Fibroblast of lung (primary cell): ENCODE results near the gene OXA1L. TPM values are rescaled to one million over a fixed set of nuclear protein-coding genes. Genes with fewer than 3 reads are reported as not detected.

Experiments
- DNase-seq, 2 donors: peaks; one replicate each; pipeline versions ENCODE4 v3.0.0 to v3.0.0-alpha.2; 2010; ENCODE audit warnings: low read depth in 2 of 2
- H2AFZ ChIP-seq: 2 replicates; pipeline ENCODE4 v1.5.1; 2012; ENCODE audit warnings: low read length, control low read depth, inconsistent platforms
- H3K27ac ChIP-seq: 2 replicates; pipeline ENCODE4 v1.5.1; 2011; ENCODE audit warnings: low read length, control low read depth; ENCODE audit not compliant: insufficient read depth
- H3K27me3 ChIP-seq: 2 replicates; pipeline ENCODE4 v1.5.1; 2011; ENCODE audit warnings: mild to moderate bottlenecking, low read length; ENCODE audit not compliant: control insufficient read depth, insufficient read depth
- H3K36me3 ChIP-seq: 2 replicates; pipeline ENCODE4 v1.5.1; 2011; ENCODE audit warnings: low read length; ENCODE audit not compliant: control insufficient read depth, insufficient read depth
- H3K4me1 ChIP-seq: 2 replicates; pipeline ENCODE4 v1.5.1; 2011; ENCODE audit warnings: low read length; ENCODE audit not compliant: control insufficient read depth, insufficient read depth; ENCODE audit errors: extremely low read depth
- H3K4me2 ChIP-seq: 2 replicates; pipeline ENCODE4 v1.5.1; 2011; ENCODE audit warnings: low read length, control low read depth; ENCODE audit not compliant: insufficient read depth; ENCODE audit errors: extremely low read depth
- H3K4me3 ChIP-seq, 4 experiments: fragments of 200-600 bp in 1 of 4; sonication (generic) in 1 of 4; replicated peaks in 1 of 4; 2 replicates each; pipeline ENCODE4 v1.5.1; 2011 to 2016; ENCODE audit warnings: low read length in 4 of 4, low read depth in 3 of 4, mild to moderate bottlenecking in 3 of 4, control low read depth in 2 of 4, inconsistent platforms in 1 of 4, mixed read lengths in 1 of 4; ENCODE audit not compliant: insufficient read depth in 1 of 4; ENCODE audit errors: control extremely low read depth in 1 of 4
- H3K79me2 ChIP-seq: 2 replicates; pipeline ENCODE4 v1.5.1; 2012; ENCODE audit warnings: mild to moderate bottlenecking, low read length, inconsistent platforms; ENCODE audit not compliant: control insufficient read depth, insufficient read depth
- H3K9ac ChIP-seq: 2 replicates; pipeline ENCODE4 v1.5.1; 2011; ENCODE audit warnings: mild to moderate bottlenecking, low read length, control low read depth; ENCODE audit not compliant: insufficient read depth
- H3K9me3 ChIP-seq: 2 replicates; pipeline ENCODE4 v1.5.1; 2012; ENCODE audit warnings: low read depth, low read length; ENCODE audit not compliant: control insufficient read depth, insufficient read depth
- H4K20me1 ChIP-seq: 2 replicates; pipeline ENCODE4 v1.5.1; 2011; ENCODE audit warnings: low read length; ENCODE audit not compliant: control insufficient read depth, insufficient read depth; ENCODE audit errors: extremely low read depth
- CTCF ChIP-seq, 2 donors: IDR thresholded peaks in 1 of 2; conservative IDR thresholded peaks in 1 of 2; 1 replicate in 1 of 2; 2 replicates in 1 of 2; pipeline ENCODE4 v1.5.1; 2011 to 2012; ENCODE audit warnings: low read length in 2 of 2, control low read depth in 1 of 2, inconsistent platforms in 1 of 2, low read depth in 1 of 2, mild to moderate bottlenecking in 1 of 2
- EZH2 ChIP-seq: IDR thresholded peaks from 2 replicates; pipeline ENCODE4 v1.5.1; 2012; ENCODE audit warnings: low read length, control low read depth, mild to moderate bottlenecking; ENCODE audit errors: missing control alignments
- polyA plus RNA-seq, 2 donors: library from polyadenylated mRNA; depleted of rRNA in 1 of 2; stranded (reverse) in 1 of 2; unstranded in 1 of 2; fragments of >200 nt; gene quantifications; 2 replicates each; pipeline ENCODE4 v1.2.1, GENCODE V29; 2011 to 2012; ENCODE audit warnings: missing spikeins in 1 of 2
- total RNA-seq: library from RNA; depleted of rRNA; stranded (reverse); fragments of >200 nt; gene quantifications from 2 replicates; pipeline ENCODE4 v1.2.1, GENCODE V29; 2014

Gene OXA1L
- total and polyA plus RNA-seq, 2 donors (not counting 1 experiment from before 2014, with no cell fraction given) = 67.2 to 141 TPM

- no peak for DNase-seq
- Histone ChIP-seq H3K9me3 (no peaks in the 10 kb centered on the region), H3K36me3 (no peaks in the 10 kb centered on the region), H3K79me2 (no peaks in the 10 kb centered on the region), H3K4me3 (no peak overlapping the region), H3K4me2 (no peak overlapping the region), H3K27me3 (no peaks in the 10 kb centered on the region), H3K4me1 (peaks cover 12% of the 10 kb centered on the region), H2AFZ (no peak overlapping the region), H3K9ac (no peak overlapping the region), H3K27ac (no peak overlapping the region), H4K20me1 (no peaks in the 10 kb centered on the region)
- TF ChIP-seq EZH2 = no peak
Observed at GRCh38 chr14:22821193-22822015, 54.9 kb downstream of the OXA1L start.

GRCh38 chr14:22822016-22822570 lies 55.6 kb downstream of the OXA1L start:
- Histone ChIP-seq H3K9ac (no peak overlapping the region), H3K27me3 (no peaks in the 10 kb centered on the region)

More at GRCh38 chr14:22822016-22822570, 55.6 kb downstream of the OXA1L start:
- no peak for DNase-seq
- no peaks in the 10 kb centered on the region for H3K36me3 ChIP-seq
- no peaks in the 10 kb centered on the region for H3K9me3 ChIP-seq
- H2AFZ ChIP-seq = peak overlapping the region; percentile 2
- H3K27ac ChIP-seq = peak overlapping the region; percentile 26
- no peak for TF ChIP-seq CTCF (conservative IDR thresholded peaks at IDR 0.05 in 1 of 2, IDR thresholded peaks at IDR 0.05 in 1 of 2; ENCODE audit: low read depth in 1 of 2, low read length in 2 of 2)
- no peak for TF ChIP-seq EZH2
- peak overlapping the region; percentile 39 for H3K4me2 ChIP-seq
- H3K4me1 ChIP-seq = peaks cover 12% of the 10 kb centered on the region
- H4K20me1 ChIP-seq = no peaks in the 10 kb centered on the region
- H3K79me2 ChIP-seq = no peaks in the 10 kb centered on the region
- H3K4me3 ChIP-seq = peak overlapping the region in 2 of 4 experiments; percentile 27 to 29

Other genes starting within 250 kb of the OXA1L start
- 235 and 249 TPM in 2 replicates for gene DAD1, start 177.5 kb upstream of the OXA1L start, total RNA-seq
- 623 and 651 TPM in 2 replicates for gene DAD1, start 177.5 kb upstream of the OXA1L start, polyA plus RNA-seq
- 20.5 and 40.0 TPM in 2 replicates for gene ABHD4, start 168.4 kb upstream of the OXA1L start, total RNA-seq
- 41.3 and 61.2 TPM in 2 replicates for gene ABHD4, start 168.4 kb upstream of the OXA1L start, polyA plus RNA-seq
- not detected in 2 replicates for gene OR6J1, start 122.3 kb upstream of the OXA1L start, total RNA-seq
- gene OR6J1, start 122.3 kb upstream of the OXA1L start, polyA plus RNA-seq = not detected in 2 replicates
- gene SLC7A7, start 48.7 kb downstream of the OXA1L start, total RNA-seq = 5.1 and 6.3 TPM in 2 replicates
- gene SLC7A7, start 48.7 kb downstream of the OXA1L start, polyA plus RNA-seq = 7.1 and 9.5 TPM in 2 replicates
- 40.8 and 50.5 TPM in 2 replicates for gene MRPL52, start 63.2 kb downstream of the OXA1L start, total RNA-seq
- 38.0 and 44.1 TPM in 2 replicates for gene MRPL52, start 63.2 kb downstream of the OXA1L start, polyA plus RNA-seq
- 346 and 375 TPM in 2 replicates for gene MMP14, start 69.9 kb downstream of the OXA1L start, total RNA-seq
- gene MMP14, start 69.9 kb downstream of the OXA1L start, polyA plus RNA-seq = 393 and 397 TPM in 2 replicates
- gene LRP10, start 105.1 kb downstream of the OXA1L start, total RNA-seq = 71.9 and 95.5 TPM in 2 replicates
- gene LRP10, start 105.1 kb downstream of the OXA1L start, polyA plus RNA-seq = 100 and 130 TPM in 2 replicates
- 0.17 and 0.26 TPM in 2 replicates for gene REM2, start 116.5 kb downstream of the OXA1L start, total RNA-seq
- 0.02 and 0.06 TPM in 2 replicates for gene REM2, start 116.5 kb downstream of the OXA1L start, polyA plus RNA-seq
- 44.9 and 51.0 TPM in 2 replicates for gene RBM23, start 152.5 kb downstream of the OXA1L start, total RNA-seq
- gene RBM23, start 152.5 kb downstream of the OXA1L start, polyA plus RNA-seq = 85.0 and 85.3 TPM in 2 replicates
- gene PRMT5, start 162.7 kb downstream of the OXA1L start, total RNA-seq = 50.3 and 54.8 TPM in 2 replicates
- gene PRMT5, start 162.7 kb downstream of the OXA1L start, polyA plus RNA-seq = 91.7 and 136 TPM in 2 replicates
- gene HAUS4, start 190.4 kb downstream of the OXA1L start, total RNA-seq = 47.9 and 53.9 TPM in 2 replicates
- 21.9 and 25.8 TPM in 2 replicates for gene HAUS4, start 190.4 kb downstream of the OXA1L start, polyA plus RNA-seq
- 57.0 and 84.9 TPM in 2 replicates for gene AJUBA, start 215.9 kb downstream of the OXA1L start, total RNA-seq
- gene AJUBA, start 215.9 kb downstream of the OXA1L start, polyA plus RNA-seq = 26.1 and 41.3 TPM in 2 replicates
- gene C14orf93, start 243.5 kb downstream of the OXA1L start, total RNA-seq = 10.5 and 13.0 TPM in 2 replicates
- gene C14orf93, start 243.5 kb downstream of the OXA1L start, polyA plus RNA-seq = 4.8 and 5.4 TPM in 2 replicates